GM23248 (cell line): ENCODE data around the gene C17orf113.

Source experiments
- EZH2 ChIP-seq: fragments of 200-600 bp; sonication (generic); IDR thresholded peaks from 2 replicates; pipeline ENCODE4 v1.6.1; 2018; ENCODE audit warnings: antibody characterized with exemption, mild to moderate bottlenecking; ENCODE audit not compliant: insufficient read depth, poor library complexity, severe bottlenecking
- EZH2phosphoT487 ChIP-seq: fragments of 200-600 bp; sonication (generic); IDR thresholded peaks from 2 replicates; pipeline ENCODE4 v1.6.1; 2018; ENCODE audit warnings: antibody characterized with exemption, moderate library complexity, mild to moderate bottlenecking, low read depth; ENCODE audit not compliant: insufficient read depth

DNA sequence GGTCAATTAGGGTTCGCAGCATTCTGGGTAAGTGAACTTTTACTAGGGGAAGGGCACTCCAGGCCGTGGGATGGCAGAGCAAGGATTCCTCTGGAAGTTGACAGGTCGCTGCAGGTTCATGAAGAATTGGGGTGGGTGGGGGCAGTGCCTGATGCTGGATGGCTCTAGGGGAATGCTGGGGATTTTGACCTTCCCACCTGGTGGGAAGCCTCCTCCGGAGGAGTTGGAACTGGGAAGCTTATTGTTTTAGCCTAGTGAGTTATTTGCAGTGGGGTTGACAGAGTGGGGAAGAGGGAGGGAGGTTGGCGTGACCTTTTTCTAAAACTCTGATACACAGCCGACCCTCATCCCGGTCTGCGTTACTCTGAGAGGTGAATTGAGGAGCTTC, 606 bp upstream of the C17orf113 start:
- TF ChIP-seq EZH2phosphoT487 (no peak), EZH2 (no peak)
